ENCODE results near the gene COL18A1.
"Not testable (repeated sequence)": the region's sequence is repeated elsewhere in the genome, so short reads cannot be mapped to it uniquely, and the experiment has no call there.

COL18A1 gene

GRCh38 chr21:45559216-45560105 lies 154.5 kb downstream of the COL18A1 start:
- Histone ChIP-seq H3F3A (ENCODE audit: low read depth) (no peaks in the 10 kb centered on the region), H4K20me1 (ENCODE audit: insufficient read depth, low read length, poor library complexity, severe bottlenecking) (no peaks in the 10 kb centered on the region), H3K9me3 (ENCODE audit: insufficient read depth, low read depth, low read length) (no peaks in the 10 kb centered on the region), H3K4me1 (ENCODE audit: insufficient read depth, low read length, poor library complexity, severe bottlenecking) (peaks cover 5% of the 10 kb centered on the region), H3K4me2 (ENCODE audit: low read depth, low read length, poor library complexity, severe bottlenecking) (no peak overlapping the region), H2AFZ (ENCODE audit: low read length) (no peak overlapping the region), H3K9ac (ENCODE audit: low read depth, low read length, poor library complexity, severe bottlenecking) (no peak overlapping the region), H3K36me3 (ENCODE audit: insufficient read depth, low read length) (no peaks in the 10 kb centered on the region), H3K27me3 (ENCODE audit: insufficient read depth, low read length, poor library complexity, severe bottlenecking) (no peaks in the 10 kb centered on the region), H3K4me3 (ENCODE audit: low read length, poor library complexity, severe bottlenecking) (no peak overlapping the region), H3K9me2 (replicated peaks; ENCODE audit: low read depth, low read length) (no peaks in the 10 kb centered on the region), H3K79me2 (ENCODE audit: insufficient read depth, low read length) (no peaks in the 10 kb centered on the region)
- TF ChIP-seq CTCF (conservative IDR thresholded peaks at IDR 0.05; ENCODE audit: low read length) (no peak), EZH2phosphoT487 (IDR thresholded peaks at IDR 0.05; ENCODE audit: borderline replicate concordance) (no peak)

- Histone ChIP-seq H2AFZ (ENCODE audit: low read length) (no peak overlapping the region), H3K4me3 (ENCODE audit: low read length, poor library complexity, severe bottlenecking) (no peak overlapping the region), H3K36me3 (ENCODE audit: insufficient read depth, low read length) (no peaks in the 10 kb centered on the region), H3K27me3 (ENCODE audit: insufficient read depth, low read length, poor library complexity, severe bottlenecking) (no peaks in the 10 kb centered on the region), H3K79me2 (ENCODE audit: insufficient read depth, low read length) (no peaks in the 10 kb centered on the region), H3K9ac (ENCODE audit: low read depth, low read length, poor library complexity, severe bottlenecking) (no peak overlapping the region), H3K4me1 (ENCODE audit: insufficient read depth, low read length, poor library complexity, severe bottlenecking) (peaks cover 5% of the 10 kb centered on the region), H4K20me1 (ENCODE audit: insufficient read depth, low read length, poor library complexity, severe bottlenecking) (no peaks in the 10 kb centered on the region), H3K9me3 (ENCODE audit: insufficient read depth, low read depth, low read length) (no peaks in the 10 kb centered on the region), H3K9me2 (replicated peaks; ENCODE audit: low read depth, low read length) (no peaks in the 10 kb centered on the region), H3K4me2 (ENCODE audit: low read depth, low read length, poor library complexity, severe bottlenecking) (no peak overlapping the region), H3F3A (ENCODE audit: low read depth) (no peaks in the 10 kb centered on the region)
- TF ChIP-seq EZH2phosphoT487 (IDR thresholded peaks at IDR 0.05; ENCODE audit: borderline replicate concordance) (no peak), CTCF (conservative IDR thresholded peaks at IDR 0.05; ENCODE audit: low read length) (no peak)
Observed at GRCh38 chr21:45560106-45561021, 155.4 kb downstream of the COL18A1 start.

- H3K4me3 ChIP-seq (ENCODE audit: low read length, poor library complexity, severe bottlenecking), result not testable (repeated sequence)
Observed at GRCh38 chr21:45561241-45561640, 156.3 kb downstream of the COL18A1 start.

More at GRCh38 chr21:45561241-45561640, 156.3 kb downstream of the COL18A1 start:
- not testable (repeated sequence) for H3K36me3 ChIP-seq (ENCODE audit: insufficient read depth, low read length); H4K20me1 ChIP-seq (ENCODE audit: insufficient read depth, low read length, poor library complexity, severe bottlenecking); H3K9me2 ChIP-seq (replicated peaks; ENCODE audit: low read depth, low read length); H3K4me1 ChIP-seq (ENCODE audit: insufficient read depth, low read length, poor library complexity, severe bottlenecking); H3K9ac ChIP-seq (ENCODE audit: low read depth, low read length, poor library complexity, severe bottlenecking); H3K27me3 ChIP-seq (ENCODE audit: insufficient read depth, low read length, poor library complexity, severe bottlenecking); H2AFZ ChIP-seq (ENCODE audit: low read length); H3K79me2 ChIP-seq (ENCODE audit: insufficient read depth, low read length); H3F3A ChIP-seq (ENCODE audit: low read depth); H3K4me2 ChIP-seq (ENCODE audit: low read depth, low read length, poor library complexity, severe bottlenecking); H3K9me3 ChIP-seq (ENCODE audit: insufficient read depth, low read depth, low read length)

Measured in Loucy (cell line).